SK-N-SH (cell line): ENCODE results near the gene PCDHB13. TPM values are rescaled to one million over a fixed set of nuclear protein-coding genes. Genes with fewer than 3 reads are reported as not detected.
A peak's percentile ranks its signal among the peaks of the same experiment; 100 is the strongest.
"Not testable (repeated sequence)": the region's sequence is repeated elsewhere in the genome, so short reads cannot be mapped to it uniquely, and the experiment has no call there.

Experiments
- CTCF ChIA-PET: fragments of 300-600, 350-600 bp; formaldehyde crosslinking; extraction: SDS; loops from one replicate; lab custom pipeline; 2021; lab: Yijun Ruan, JAX
- POLR2A ChIA-PET: fragments of 350-600 bp; sonication (Branson Sonifier 250); formaldehyde crosslinking; extraction: SDS; loops from one replicate; lab custom pipeline; 2020; ENCODE audit warnings: antibody characterized with exemption, inconsistent platforms; lab: Yijun Ruan, JAX
- DNase-seq: peaks from one replicate; pipeline ENCODE4 v3.0.0; 2012
- H2AFZ ChIP-seq: fragments of 200-600 bp; sonication (generic); 2 replicates; pipeline ENCODE4 v1.8.1; 2016; ENCODE audit warnings: antibody characterized with exemption, mild to moderate bottlenecking, low read depth
- H3F3A ChIP-seq: fragments of 200-600 bp; sonication (generic); replicated peaks from 2 replicates; pipeline ENCODE3; 2016; ENCODE audit warnings: antibody characterized with exemption, mild to moderate bottlenecking; ENCODE audit not compliant: insufficient read depth
- H3K27ac ChIP-seq, 2 experiments: fragments of 200-500 bp in 1 of 2; fragments of 200-600 bp in 1 of 2; sonication (Bioruptor generic) in 1 of 2; sonication (generic), shearing (Covaris generic) in 1 of 2; 2 replicates each; pipeline versions ENCODE4 v1.5.1 to v1.6.1; 2014 to 2016; ENCODE audit warnings: low read depth in 2 of 2, inconsistent platforms in 1 of 2, low read length in 1 of 2, mild to moderate bottlenecking in 1 of 2, mixed read lengths in 1 of 2
- H3K27me3 ChIP-seq: fragments of 200-600 bp; sonication (generic), shearing (Covaris generic); 2 replicates; pipeline ENCODE4 v1.6.1; 2016; ENCODE audit warnings: mixed run types; ENCODE audit not compliant: insufficient read depth
- H3K36me3 ChIP-seq, 2 experiments: fragments of 200-500 bp in 1 of 2; fragments of 200-600 bp in 1 of 2; sonication (Bioruptor generic) in 1 of 2; sonication (generic) in 1 of 2; replicated peaks in 1 of 2; 2 replicates each; pipeline versions ENCODE3 to v1.5.1; 2014 to 2016; ENCODE audit warnings: low read length in 1 of 2, mild to moderate bottlenecking in 1 of 2; ENCODE audit not compliant: insufficient read depth in 2 of 2, control insufficient read depth in 1 of 2
- H3K4me1 ChIP-seq, 2 experiments: fragments of 200-500 bp in 1 of 2; fragments of 200-600 bp in 1 of 2; sonication (Bioruptor generic) in 1 of 2; sonication (generic), shearing (Covaris generic) in 1 of 2; 2 replicates each; pipeline versions ENCODE4 v1.5.1 to v1.6.1; 2014 to 2016; ENCODE audit warnings: low read depth in 1 of 2, low read length in 1 of 2, mixed run types in 1 of 2; ENCODE audit not compliant: insufficient read depth in 2 of 2, control insufficient read depth in 1 of 2
- H3K4me2 ChIP-seq: fragments of 200-600 bp; sonication (generic), shearing (Covaris generic); 2 replicates; pipeline ENCODE4 v1.6.1; 2017; ENCODE audit warnings: mixed run types
- H3K4me3 ChIP-seq, 2 experiments: fragments of 200-500 bp in 1 of 2; fragments of 200-600 bp in 1 of 2; sonication (Bioruptor generic) in 1 of 2; sonication (generic), shearing (Covaris generic) in 1 of 2; 2 replicates each; pipeline versions ENCODE4 v1.5.1 to v1.8.1; 2014 to 2016; ENCODE audit warnings: low read depth in 2 of 2, inconsistent platforms in 1 of 2, low read length in 1 of 2, mild to moderate bottlenecking in 1 of 2, mixed read lengths in 1 of 2, moderate library complexity in 1 of 2
- H3K79me2 ChIP-seq: fragments of 200-600 bp; sonication (generic); 2 replicates; pipeline ENCODE4 v1.8.1; 2017; ENCODE audit warnings: mild to moderate bottlenecking; ENCODE audit not compliant: insufficient read depth
- H3K9ac ChIP-seq: fragments of 200-600 bp; sonication (generic); 2 replicates; pipeline ENCODE4 v1.6.1; 2017; ENCODE audit warnings: mixed run types
- H3K9me2 ChIP-seq: fragments of 200-600 bp; sonication (generic); 2 replicates; pipeline ENCODE4 v1.6.1; 2017; ENCODE audit warnings: mixed run types
- H3K9me3 ChIP-seq: fragments of 200-600 bp; sonication (generic); 2 replicates; pipeline ENCODE4 v1.6.1; 2017; ENCODE audit warnings: mixed run types, mild to moderate bottlenecking, moderate library complexity
- H4K20me1 ChIP-seq: fragments of 200-600 bp; sonication (generic); 2 replicates; pipeline ENCODE4 v1.6.1; 2017; ENCODE audit warnings: mild to moderate bottlenecking, mixed run types; ENCODE audit not compliant: insufficient read depth
- CHD2 ChIP-seq: fragments of 150-350 bp; IDR thresholded peaks from 2 replicates; pipeline ENCODE4 v1.6.1; 2018; ENCODE audit warnings: low read length; ENCODE audit not compliant: partially characterized antibody
- CTCF ChIP-seq: fragments of 200-600 bp; sonication (generic); IDR thresholded peaks from 2 replicates; pipeline ENCODE4 v1.6.1; 2017; ENCODE audit warnings: antibody characterized with exemption, mild to moderate bottlenecking, moderate library complexity
- EP300 ChIP-seq, 2 experiments: IDR thresholded peaks; 2 replicates each; pipeline versions ENCODE4 v1.4.0 to v1.6.1; 2012; ENCODE audit warnings: borderline replicate concordance in 1 of 2, low read depth in 1 of 2, low read length in 1 of 2
- EZH2phosphoT487 ChIP-seq: fragments of 200-600 bp; sonication (generic); IDR thresholded peaks from 2 replicates; pipeline ENCODE4 v1.6.1; 2017; ENCODE audit warnings: low read depth, mixed run types, mild to moderate bottlenecking, antibody characterized with exemption, moderate library complexity, borderline replicate concordance
- FOSL2 ChIP-seq: IDR thresholded peaks from 2 replicates; pipeline ENCODE4 v1.4.0; 2012; ENCODE audit warnings: low read depth, mild to moderate bottlenecking, moderate library complexity, borderline replicate concordance
- FOXJ3 ChIP-seq: sonication (generic); formaldehyde crosslinking; IDR thresholded peaks from 2 replicates; pipeline ENCODE4 v1.5.1; 2020; ENCODE audit warnings: mild to moderate bottlenecking, missing genetic modification reagents
- FOXM1 ChIP-seq: IDR thresholded peaks from 2 replicates; pipeline ENCODE4 v1.4.0; 2012; ENCODE audit warnings: low read depth, mild to moderate bottlenecking
- GABPA ChIP-seq: IDR thresholded peaks from 2 replicates; pipeline ENCODE4 v1.4.0; 2012; ENCODE audit warnings: low read depth, mild to moderate bottlenecking
- GATA2 ChIP-seq: sonication (generic); formaldehyde crosslinking; IDR thresholded peaks from 2 replicates; pipeline ENCODE4 v1.5.0; 2020; ENCODE audit warnings: mild to moderate bottlenecking, missing genetic modification reagents
- MXI1 ChIP-seq: IDR thresholded peaks from 2 replicates; pipeline ENCODE4 v1.6.1; 2012; ENCODE audit warnings: mild to moderate bottlenecking, low read depth, low read length, improper control_type of control experiment
- NFIC ChIP-seq: IDR thresholded peaks from 2 replicates; pipeline ENCODE4 v1.4.0; 2012; ENCODE audit warnings: borderline replicate concordance
- NRF1 ChIP-seq: IDR thresholded peaks from 2 replicates; pipeline ENCODE4 v1.6.1; 2012; ENCODE audit warnings: low read depth, mild to moderate bottlenecking, low read length
- POLR2AphosphoS5 ChIP-seq: IDR thresholded peaks from 2 replicates; pipeline ENCODE4 v1.6.1; 2012; ENCODE audit warnings: low read depth, low read length
- RAD21 ChIP-seq: IDR thresholded peaks from 2 replicates; pipeline ENCODE4 v1.6.1; 2012; ENCODE audit warnings: mild to moderate bottlenecking, low read length
- RCOR1 ChIP-seq: fragments of 150-350 bp; IDR thresholded peaks from 2 replicates; pipeline ENCODE4 v1.6.1; 2017; ENCODE audit warnings: antibody characterized with exemption, low read length
- RFX5 ChIP-seq: IDR thresholded peaks from 2 replicates; pipeline ENCODE4 v1.6.1; 2012; ENCODE audit warnings: mild to moderate bottlenecking, improper control_type of control experiment, low read length
- RXRA ChIP-seq: IDR thresholded peaks from 2 replicates; pipeline ENCODE4 v1.4.0; 2012; ENCODE audit warnings: low read depth, mild to moderate bottlenecking, borderline replicate concordance
- SIN3A ChIP-seq: IDR thresholded peaks from 2 replicates; pipeline ENCODE4 v1.6.1; 2012; ENCODE audit warnings: low read depth, mild to moderate bottlenecking, low read length, moderate library complexity, borderline replicate concordance
- SMC3 ChIP-seq: IDR thresholded peaks from 2 replicates; pipeline ENCODE4 v1.6.1; 2012; ENCODE audit warnings: low read depth, low read length, improper control_type of control experiment
- TEAD4 ChIP-seq: IDR thresholded peaks from 2 replicates; pipeline ENCODE4 v1.4.0; 2012; ENCODE audit warnings: mild to moderate bottlenecking, borderline replicate concordance; ENCODE audit not compliant: insufficient read depth
- YY1 ChIP-seq: IDR thresholded peaks from 2 replicates; pipeline ENCODE4 v1.4.0; 2012; ENCODE audit warnings: low read depth, mild to moderate bottlenecking
- ZBTB33 ChIP-seq: IDR thresholded peaks from 2 replicates; pipeline ENCODE4 v1.4.0; 2012; ENCODE audit warnings: low read depth, borderline replicate concordance
- WGBS: methylation state at CpG from one replicate; pipeline ENCODE4 v1.1.6; 2017; ENCODE audit warnings: low lambda C conversion rate; 5-methylcytosine and 5-hydroxymethylcytosine counted together
- polyA plus RNA-seq, 3 experiments: library from polyadenylated mRNA; depleted of rRNA; stranded (reverse); fragments of >200 nt; gene quantifications; 2 replicates each; pipeline ENCODE4 v1.2.3, GENCODE V29; 2012
- TF ChIP-seq, protein P1 (sequence below): IDR thresholded peaks from 2 replicates; pipeline ENCODE4 v1.4.0; 2012; ENCODE audit warnings: low read depth
- TF ChIP-seq, protein P2 (sequence below): fragments of 150-350 bp; IDR thresholded peaks from 2 replicates; pipeline ENCODE4 v1.6.1; 2016; ENCODE audit warnings: mild to moderate bottlenecking, low read depth, low read length

PCDHB13 gene
- polyA plus RNA-seq, 1 of the 3 experiments (the other 2 are of a cell fraction) = 0.85 TPM

DNA sequence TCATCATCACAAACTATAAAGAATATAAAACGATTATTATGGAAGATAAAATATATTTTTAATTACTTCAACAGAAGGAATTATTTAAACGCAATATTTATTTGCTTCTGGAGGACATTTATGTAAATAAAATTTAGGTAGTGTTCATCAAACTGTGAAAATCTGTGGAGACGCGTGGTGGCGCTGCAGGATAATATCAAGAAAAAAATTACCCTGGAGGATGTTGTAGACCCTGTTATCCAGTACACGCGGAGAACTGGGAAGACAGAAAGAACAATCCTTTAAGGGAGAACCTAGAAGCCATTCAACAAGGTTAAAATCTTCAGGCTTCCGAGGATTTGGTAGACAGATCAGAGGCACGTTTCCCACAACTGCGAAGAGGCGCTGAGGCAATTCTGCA lies 5.2 kb upstream of the PCDHB13 start, which contains the start of gene PCDHB12:
Gene PCDHB12, plus strand, starts transcription at position 242 of the 400 bp plus-strand sequence. CDS start 189 bp downstream, outside the sequence.
- Histone ChIP-seq H3K36me3 (no peaks in the 10 kb centered on the region), H3K9ac (no peak within 1 kb of the TSS), H3K4me3 (peak within 1 kb of the TSS; percentile 44 to 46), H3F3A (no peaks in the 10 kb centered on the region), H3K4me2 (peak within 1 kb of the TSS; percentile 48; the same call in 1 of the 2 replicates), H4K20me1 (no peaks in the 10 kb centered on the region), H3K9me2 (no peaks in the 10 kb centered on the region), H3K79me2 (no peaks in the 10 kb centered on the region), H3K9me3 (no peaks in the 10 kb centered on the region; the same call in 1 of the 2 replicates), H3K4me1 (no peaks in the 10 kb centered on the region), H3K27ac (no peak within 1 kb of the TSS; a peak in 1 of 4 replicates), H2AFZ (no peak within 1 kb of the TSS), H3K27me3 (no peaks in the 10 kb centered on the region)
- DNase-seq = peak; percentile 50
- ChIA-PET CTCF (interaction anchor here (0.6 to 2.7 kb wide), 17 partner anchors 8 to 367 kb away, joined by 3 to 13 read pairs (median 4); partner anchors contain the start of genes PCDHB11, PCDHB14, PCDHB6 and PCDHB8), POLR2A (no interaction called here)
- TF ChIP-seq SIN3A (no peak), RFX5 (no peak), FOXM1 (no peak), MXI1 (no peak), EZH2phosphoT487 (no peak), POLR2AphosphoS5 (no peak), CTCF (peak; percentile 56), YY1 (no peak), NFIC (no peak), GABPA (no peak), RCOR1 (no peak), CHD2 (no peak), TEAD4 (no peak), FOXJ3 (CRISPR knock-in tag) (no peak), RXRA (no peak), EP300 (IDR thresholded peaks at IDR 0.05; ENCODE audit: borderline replicate concordance in 1 of 2, low read depth in 1 of 2, low read length in 1 of 2) (no peak), NRF1 (no peak), RAD21 (peak; percentile 55), ZBTB33 (no peak), FOSL2 (no peak), GATA2 (CRISPR knock-in tag) (no peak), SMC3 (peak; percentile 24; the same call in 1 of the 2 replicates)
- TF ChIP-seq, protein P1, sequence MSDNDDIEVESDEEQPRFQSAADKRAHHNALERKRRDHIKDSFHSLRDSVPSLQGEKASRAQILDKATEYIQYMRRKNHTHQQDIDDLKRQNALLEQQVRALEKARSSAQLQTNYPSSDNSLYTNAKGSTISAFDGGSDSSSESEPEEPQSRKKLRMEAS = no peak
- TF ChIP-seq, protein P2, sequence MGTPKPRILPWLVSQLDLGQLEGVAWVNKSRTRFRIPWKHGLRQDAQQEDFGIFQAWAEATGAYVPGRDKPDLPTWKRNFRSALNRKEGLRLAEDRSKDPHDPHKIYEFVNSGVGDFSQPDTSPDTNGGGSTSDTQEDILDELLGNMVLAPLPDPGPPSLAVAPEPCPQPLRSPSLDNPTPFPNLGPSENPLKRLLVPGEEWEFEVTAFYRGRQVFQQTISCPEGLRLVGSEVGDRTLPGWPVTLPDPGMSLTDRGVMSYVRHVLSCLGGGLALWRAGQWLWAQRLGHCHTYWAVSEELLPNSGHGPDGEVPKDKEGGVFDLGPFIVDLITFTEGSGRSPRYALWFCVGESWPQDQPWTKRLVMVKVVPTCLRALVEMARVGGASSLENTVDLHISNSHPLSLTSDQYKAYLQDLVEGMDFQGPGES = no peak
- 16% methylated on average over 11 of the region's 11 CpGs for WGBS

- H2AFZ ChIP-seq = not testable (repeated sequence)
Measured at GRCh38 chr5:141210281-141210680, 3.4 kb upstream of the PCDHB13 start.

More at GRCh38 chr5:141210281-141210680, 3.4 kb upstream of the PCDHB13 start:
- CTCF ChIA-PET, H3K4me3 ChIP-seq, H3K79me2 ChIP-seq, H3K9me2 ChIP-seq, DNase-seq, H4K20me1 ChIP-seq, H3F3A ChIP-seq, H3K4me2 ChIP-seq, H3K9me3 ChIP-seq, H3K9ac ChIP-seq, H3K36me3 ChIP-seq, H3K4me1 ChIP-seq, H3K27ac ChIP-seq, H3K27me3 ChIP-seq, POLR2A ChIA-PET: not testable (repeated sequence)
- WGBS = 87% methylated on average over 26 of the region's 39 CpGs
